DMS79 treated with DMSO at 0.1 percent for 48 hours (cell line): ENCODE measurements around the gene PDXK.

Experiments used
- DNase-seq: peaks from one replicate; lab custom pipeline; 2025; lab: John Stamatoyannopoulos, UW

PDXK gene

DNA sequence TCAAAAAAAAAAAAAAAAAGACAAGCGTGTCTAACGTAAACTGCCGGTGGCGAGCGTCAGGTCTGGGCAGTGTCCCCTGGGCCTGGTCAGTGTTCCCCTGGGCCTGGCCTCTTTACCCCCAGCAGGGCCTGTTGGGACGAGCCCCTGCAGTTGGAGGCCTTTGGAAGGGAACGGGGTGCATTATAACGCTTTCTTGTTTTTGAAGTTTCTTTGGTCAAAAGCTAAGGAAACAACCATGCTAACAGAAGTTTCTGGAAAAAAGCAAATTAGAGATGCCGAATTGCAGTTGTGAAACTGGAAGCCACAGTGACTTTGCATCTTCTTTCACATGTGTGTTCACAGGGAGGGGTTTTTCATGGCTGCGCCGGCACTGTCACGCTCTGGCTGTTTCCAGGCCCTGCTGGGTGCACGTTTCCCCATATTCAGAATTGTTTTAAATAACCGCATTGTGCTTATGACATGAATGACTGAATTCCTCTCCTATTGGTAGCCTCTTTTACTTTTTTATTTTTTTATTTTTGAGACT lies 86.4 kb downstream of the PDXK start:
- DNase-seq = no peak

DNA sequence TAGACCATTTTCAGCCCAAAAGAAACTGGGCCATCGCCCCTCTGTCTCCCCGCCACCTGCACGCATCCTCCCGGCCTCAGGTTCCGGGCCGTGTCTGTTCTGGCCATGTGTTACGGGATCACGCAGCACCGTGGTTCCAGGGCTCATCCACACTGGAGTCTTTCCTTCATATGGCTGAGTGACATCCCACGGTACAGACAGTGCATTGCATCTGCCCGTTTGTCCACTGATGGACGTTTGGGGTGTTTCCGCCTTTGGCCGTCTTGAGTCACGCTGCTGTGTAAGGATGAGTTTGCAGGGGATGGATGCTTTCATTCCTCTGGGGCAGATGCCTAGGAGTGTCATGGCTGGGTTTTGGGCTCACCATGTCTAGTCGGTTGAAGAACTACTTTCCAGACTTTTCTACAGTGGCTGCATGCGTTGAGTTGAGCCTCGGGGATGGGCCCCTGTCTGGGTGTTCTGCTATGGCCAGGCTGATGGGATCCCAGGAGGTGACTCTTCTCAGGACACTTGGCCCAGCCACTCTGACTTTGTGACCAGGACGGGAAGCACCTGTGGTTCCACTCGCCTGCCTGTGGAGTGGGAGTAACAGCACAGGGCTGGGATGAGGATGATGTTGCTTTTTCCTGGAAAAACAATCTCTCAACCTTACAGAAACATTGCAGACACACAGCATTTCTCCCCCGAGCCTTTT lies 87.2 kb downstream of the PDXK start:
- no peak for DNase-seq

DNA sequence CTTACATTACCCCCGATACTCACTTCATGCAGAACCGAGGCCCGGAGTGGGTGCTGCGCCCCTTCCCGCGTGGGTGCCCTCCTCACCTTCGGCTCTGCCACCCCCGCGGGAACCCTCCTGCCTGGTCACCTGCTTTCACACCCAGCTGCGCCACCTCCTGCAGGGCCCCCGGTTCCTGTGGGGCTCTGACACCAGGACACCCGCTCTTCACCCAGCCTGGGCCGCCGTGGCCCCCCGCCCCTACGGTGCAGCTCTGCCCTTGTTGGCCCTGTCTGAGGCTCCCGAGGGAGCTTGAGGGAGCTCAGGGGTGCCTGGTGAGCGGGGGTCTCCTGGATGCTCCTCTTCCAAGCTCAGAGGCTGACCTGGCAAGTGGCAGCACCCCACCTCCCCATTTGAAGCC lies 89.4 kb downstream of the PDXK start:
- DNase-seq = no peak

DNA sequence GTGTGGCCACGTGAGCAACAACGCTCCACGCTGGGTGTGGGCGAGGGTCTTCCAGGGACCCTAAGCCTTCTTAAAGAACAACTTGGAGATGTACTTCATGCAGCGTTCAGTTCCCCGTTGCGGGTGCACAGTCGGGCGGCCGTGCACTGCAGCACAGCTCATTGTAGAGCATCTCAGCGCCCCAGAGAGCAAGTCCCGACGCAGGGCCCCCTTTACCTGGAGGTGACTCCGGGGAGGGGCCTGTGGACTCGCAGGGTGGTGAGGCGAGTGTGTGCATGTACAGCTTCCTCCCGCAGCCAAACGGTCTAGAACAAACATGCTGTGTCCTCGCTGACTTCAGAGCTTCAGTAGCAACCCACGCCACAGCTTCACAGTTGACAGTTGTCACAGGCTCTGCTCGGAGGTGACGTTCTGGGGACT lies 89.9 kb downstream of the PDXK start:
- no peak for DNase-seq

DNA sequence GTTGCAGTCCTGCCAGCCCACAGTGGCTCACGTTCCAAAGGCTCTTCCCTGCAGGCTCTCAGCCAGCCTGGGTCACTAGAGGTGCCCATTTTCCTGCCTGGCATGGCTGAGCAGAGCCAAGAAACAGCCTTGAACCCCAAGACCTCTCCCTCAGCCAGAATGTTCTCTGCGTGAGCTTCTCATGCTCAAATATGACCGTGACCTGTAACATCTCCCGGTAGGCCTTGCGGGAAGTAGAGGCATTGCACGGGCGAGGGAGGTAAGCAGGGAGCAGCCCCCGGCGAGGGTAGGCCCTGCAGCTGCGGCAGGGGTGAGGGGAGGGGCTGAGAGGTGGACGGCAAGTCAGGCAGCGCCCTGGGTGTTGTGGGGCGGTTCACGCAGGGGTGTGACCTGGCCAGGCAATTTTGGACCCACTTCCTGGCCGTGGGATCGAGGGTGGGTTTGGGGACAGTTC lies 90.4 kb downstream of the PDXK start:
- no peak for DNase-seq

DNA sequence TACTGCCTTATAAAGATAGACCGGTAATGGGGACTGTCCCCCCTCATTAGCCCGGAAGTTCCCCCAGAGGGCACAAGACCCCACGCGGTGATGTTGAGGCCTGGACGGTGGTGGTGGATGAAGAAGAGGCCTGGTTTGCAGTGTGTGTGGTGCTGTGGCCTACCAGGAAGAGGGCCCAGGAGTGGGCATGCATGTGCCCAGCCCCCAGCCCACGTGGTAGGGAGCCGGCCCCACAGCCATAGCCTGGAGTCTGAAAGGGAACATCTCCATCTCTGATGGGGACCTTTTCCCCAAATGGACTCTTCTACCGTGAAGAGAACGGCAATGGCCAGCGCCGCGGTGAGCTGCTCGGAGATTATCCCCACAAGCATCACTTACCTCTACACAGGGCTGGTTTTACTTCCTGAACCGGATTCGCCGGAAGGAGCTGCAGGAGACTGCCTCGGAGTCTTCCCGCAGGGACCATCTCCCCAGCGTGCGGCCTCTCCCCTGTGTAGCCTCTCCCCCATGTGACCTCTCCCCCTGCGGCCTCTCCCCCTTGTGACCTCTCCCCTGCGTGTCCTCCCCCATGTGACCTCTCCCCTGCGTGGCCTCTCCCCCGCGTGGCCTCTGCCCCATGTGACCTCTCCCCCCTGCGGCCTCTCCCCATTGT lies 91.0 kb downstream of the PDXK start:
- no peak for DNase-seq

DNA sequence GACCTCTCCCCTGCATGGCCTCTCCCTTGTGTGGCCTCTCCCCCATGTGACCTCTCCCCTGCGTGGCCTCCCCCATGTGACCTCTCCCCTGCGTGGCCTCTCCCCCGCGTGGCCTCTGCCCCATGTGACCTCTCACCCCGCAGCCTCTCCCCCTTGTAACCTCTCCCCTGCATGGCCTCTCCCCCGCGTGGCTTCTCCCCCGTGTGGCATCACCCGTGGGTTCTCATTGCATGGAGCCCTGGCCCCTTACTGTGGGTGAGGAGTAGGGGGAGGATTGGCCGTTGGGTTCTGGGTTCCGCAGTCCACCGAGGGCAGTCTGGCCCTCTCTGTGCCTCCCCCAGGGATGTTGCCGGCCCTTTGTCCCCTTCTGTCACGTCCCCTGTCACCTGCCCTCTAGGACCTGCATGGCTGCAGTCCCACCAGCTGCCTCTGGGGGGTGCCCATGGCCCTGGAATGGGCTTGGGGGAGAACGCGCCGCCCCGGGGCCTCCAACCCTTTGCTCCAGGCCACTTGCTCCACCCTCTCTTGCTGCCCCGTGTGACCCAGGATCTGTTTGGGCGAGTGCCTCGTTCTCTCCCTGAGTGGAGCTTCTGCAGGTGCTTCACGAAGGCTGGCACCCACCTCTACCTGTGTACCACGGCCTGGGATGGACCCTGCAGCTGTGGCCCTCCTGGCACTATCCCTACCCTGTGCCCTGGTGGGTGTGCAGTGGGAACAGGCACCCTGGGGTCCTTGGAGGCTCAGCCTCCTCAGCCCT lies 91.8 kb downstream of the PDXK start:
- peak; percentile 82 for DNase-seq

DNA sequence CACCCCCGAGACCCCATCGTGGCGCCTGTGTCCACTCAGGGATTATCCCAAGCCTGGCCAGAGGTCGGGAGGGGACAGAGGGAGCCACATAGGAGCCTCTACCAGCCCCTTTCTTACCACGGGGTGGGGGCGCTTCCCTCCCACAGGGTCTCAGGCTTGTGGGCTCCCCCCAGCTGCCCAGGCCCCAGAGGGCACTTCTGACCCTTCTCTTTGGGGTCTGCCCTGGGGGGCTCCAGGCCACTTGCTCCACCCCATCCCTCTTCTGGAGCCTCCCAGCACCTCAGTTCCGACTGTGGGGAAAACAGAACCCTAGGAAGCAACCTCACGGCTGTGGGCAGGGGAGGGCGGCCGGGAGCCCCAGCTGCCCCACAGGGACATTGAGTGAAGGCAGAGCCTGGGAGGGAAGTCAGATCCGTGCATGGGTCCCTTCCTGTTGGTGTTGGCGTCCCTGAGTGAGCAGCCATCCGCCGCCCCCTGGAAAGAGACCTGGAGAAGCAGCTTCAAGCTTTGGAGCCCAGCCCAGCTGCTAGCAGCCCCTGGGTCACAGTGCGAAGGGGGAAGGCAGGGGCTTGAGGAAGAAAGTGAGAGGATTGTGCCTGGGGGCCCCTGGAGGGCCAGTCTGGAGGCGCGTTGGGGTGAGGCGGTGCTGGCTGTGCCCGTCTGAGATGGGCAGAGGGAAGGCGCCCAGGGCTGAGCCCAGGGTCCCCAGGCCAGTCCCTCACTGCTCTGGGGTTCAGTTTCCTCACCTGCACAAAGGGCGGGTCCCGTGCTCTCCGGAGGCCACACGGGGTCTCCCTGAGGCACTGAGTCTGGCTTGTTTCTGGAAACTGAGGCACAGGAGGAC lies 92.6 kb downstream of the PDXK start:
- DNase-seq = peak; percentile 52
